Memory B cell (primary cell): ENCODE results near the gene KLHL26.

Experiments used
- ATAC-seq: fragments of 150-1000 bp; cut with Tn5 transposase; 2 replicates; pipeline ENCODE4 v1.10.0; 2021; ENCODE audit warnings: low read depth, mild to moderate bottlenecking, moderate library complexity
- DNase-seq, 2 donors: peaks; one replicate each; pipeline ENCODE4 v3.0.0; 2022; ENCODE audit warnings: low spot score in 2 of 2
- H3K27ac Mint-ChIP-seq: one replicate; pipeline ENCODE4 v1.8.0; 2022; ENCODE audit warnings: mild to moderate bottlenecking, moderate library complexity, mixed read lengths
- H3K27me3 Mint-ChIP-seq: one replicate; pipeline ENCODE4 v1.8.0; 2022; ENCODE audit warnings: mixed read lengths
- H3K36me3 Mint-ChIP-seq: one replicate; pipeline ENCODE4 v1.8.0; 2022; ENCODE audit warnings: mild to moderate bottlenecking, mixed read lengths
- H3K4me1 Mint-ChIP-seq: one replicate; pipeline ENCODE4 v1.8.0; 2022; ENCODE audit warnings: mixed read lengths
- H3K4me3 Mint-ChIP-seq: one replicate; pipeline ENCODE4 v1.8.0; 2022; ENCODE audit warnings: mild to moderate bottlenecking, moderate library complexity, mixed read lengths
- H3K9me3 Mint-ChIP-seq: one replicate; pipeline ENCODE4 v1.8.0; 2022; ENCODE audit warnings: mixed read lengths

The KLHL26 gene

DNA sequence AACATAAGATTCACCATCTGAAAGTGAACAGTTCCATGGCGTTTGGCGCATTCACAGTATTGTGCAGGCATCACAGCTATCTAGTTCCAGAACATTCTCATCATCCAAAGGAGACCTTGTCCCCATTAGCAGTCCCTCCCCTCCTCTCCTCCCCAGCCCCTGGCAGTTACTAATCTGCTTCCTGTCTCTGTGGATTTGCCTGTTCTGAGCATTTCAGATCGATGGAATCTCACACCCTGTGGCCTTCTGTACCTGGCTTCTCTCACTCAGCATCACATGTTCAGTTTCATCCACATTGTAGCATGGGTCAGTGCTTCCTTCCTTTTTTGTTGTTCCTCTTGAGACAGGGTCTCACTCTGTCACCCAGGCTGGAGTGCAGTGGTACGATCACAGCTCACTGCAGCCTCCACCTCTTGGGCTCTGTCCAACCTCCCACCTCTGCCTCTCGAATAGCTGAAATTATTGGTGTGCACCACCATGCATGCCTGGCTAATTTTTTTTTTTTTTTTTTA lies 81.2 kb downstream of the KLHL26 start:
- Mint-ChIP-seq H3K27me3 (no peaks in the 10 kb centered on the region), H3K4me1 (peaks cover 23% of the 10 kb centered on the region), H3K4me3 (no peak overlapping the region), H3K9me3 (no peaks in the 10 kb centered on the region), H3K27ac (no peak overlapping the region), H3K36me3 (peaks cover 20% of the 10 kb centered on the region)
- ATAC-seq (no peak), DNase-seq (no peak)

DNA sequence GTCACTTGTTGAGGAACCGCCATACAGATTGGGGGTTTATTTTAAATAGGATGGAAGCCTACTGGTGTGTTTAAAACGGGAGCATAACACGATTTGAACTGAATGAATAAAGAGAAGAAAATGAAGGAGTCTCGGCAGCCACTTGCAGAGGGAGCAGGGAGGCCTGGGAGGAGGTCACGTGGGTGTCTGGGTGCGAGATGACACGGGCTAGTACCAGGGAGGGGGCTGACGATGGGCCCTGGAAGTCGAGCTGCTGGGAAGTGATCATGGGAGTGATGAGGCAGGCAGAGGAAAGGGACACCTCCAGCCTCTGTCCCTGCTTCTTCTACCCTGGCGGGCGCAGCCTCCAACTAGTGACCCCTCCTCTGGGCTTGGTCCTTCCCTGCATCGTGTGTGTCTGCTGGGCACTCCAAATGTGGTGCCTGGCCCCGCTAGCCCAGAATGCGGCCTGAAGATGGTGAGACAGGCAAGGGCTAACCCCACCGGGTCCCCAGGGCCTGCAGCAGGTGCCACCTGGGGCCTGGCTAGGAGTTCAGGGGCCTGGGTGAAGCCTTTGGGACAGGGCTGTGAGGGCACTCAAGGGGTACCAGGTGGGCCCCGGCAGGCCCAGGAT lies 82.1 kb downstream of the KLHL26 start:
- ATAC-seq = no peak
- H3K4me3 Mint-ChIP-seq = no peak overlapping the region

DNA sequence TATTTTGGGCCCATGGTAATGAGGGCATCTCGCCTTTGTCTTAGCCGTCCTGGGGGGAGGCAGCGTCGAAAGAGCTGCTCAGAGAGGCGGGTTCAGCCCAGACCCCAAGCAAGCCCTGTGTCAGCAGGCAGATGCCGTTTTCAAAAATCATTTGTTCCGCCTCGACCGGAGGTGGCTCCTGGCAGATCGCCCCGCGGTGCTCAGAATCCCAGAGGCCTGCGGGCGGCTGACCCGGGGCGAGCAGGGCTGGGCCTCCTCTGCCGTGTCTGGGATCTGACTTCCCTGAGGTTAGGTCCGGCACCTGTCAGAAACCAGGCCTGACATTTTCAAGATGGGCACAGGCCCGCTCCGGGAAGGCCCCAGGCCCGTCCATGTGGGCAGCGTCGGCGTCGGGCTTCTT lies 82.7 kb downstream of the KLHL26 start:
- H3K36me3 Mint-ChIP-seq = peaks cover 17% of the 10 kb centered on the region
- H3K4me1 Mint-ChIP-seq = peaks cover 23% of the 10 kb centered on the region
- H3K27me3 Mint-ChIP-seq = no peaks in the 10 kb centered on the region
- H3K27ac Mint-ChIP-seq = no peak overlapping the region
- no peak overlapping the region for H3K4me3 Mint-ChIP-seq
- ATAC-seq (no peak), DNase-seq (no peak)
- H3K9me3 Mint-ChIP-seq = no peaks in the 10 kb centered on the region

More for the DNA sequence above, 82.1 kb downstream of the KLHL26 start:
- Mint-ChIP-seq H3K36me3 (peaks cover 17% of the 10 kb centered on the region), H3K9me3 (no peaks in the 10 kb centered on the region), H3K27ac (no peak overlapping the region), H3K4me1 (peaks cover 23% of the 10 kb centered on the region), H3K27me3 (no peaks in the 10 kb centered on the region)
- DNase-seq = no peak
